ENCODE results near the gene NTN1. TPM values are rescaled to one million over a fixed set of nuclear protein-coding genes. Genes with fewer than 3 reads are reported as not detected.
A peak's percentile ranks its signal among the peaks of the same experiment; 100 is the strongest.

Gene NTN1
- total and polyA plus RNA-seq, 2 experiments from 2014 or later: 0.16 to 0.60 TPM

DNA sequence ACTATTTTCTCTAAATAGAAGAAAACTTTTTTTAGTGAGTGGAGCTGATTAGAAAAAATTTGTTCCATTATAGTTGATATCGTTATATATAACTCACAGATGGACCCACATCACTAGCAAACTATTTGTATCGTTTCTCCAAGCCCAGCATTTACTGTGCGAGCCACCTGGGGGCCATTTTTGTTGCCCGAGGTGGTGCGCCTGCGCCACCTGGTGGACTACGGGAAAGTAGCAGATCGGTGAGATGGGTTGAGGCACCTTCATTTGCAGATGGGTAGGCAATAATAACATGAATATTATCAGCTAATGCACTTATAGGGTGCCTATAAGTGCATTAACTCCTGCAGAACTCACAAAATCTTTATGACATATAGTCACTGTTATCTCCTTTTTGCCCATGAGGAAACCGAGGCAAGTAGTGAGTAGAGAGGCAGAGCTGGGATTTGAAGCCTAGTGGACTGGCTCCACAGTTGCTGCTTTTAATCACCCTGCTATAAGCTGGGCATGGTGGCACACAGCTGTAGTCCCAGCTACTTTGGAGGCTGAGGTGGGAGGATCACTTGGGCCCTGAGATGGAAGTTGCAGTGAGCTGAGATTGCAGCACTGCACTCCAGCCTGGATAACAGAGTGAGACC is 23.2 kb upstream of the NTN1 start:
- no peaks in the 10 kb centered on the region for H3K9me3 ChIP-seq (ENCODE audit: low read depth)
- no peak overlapping the region for H3K27ac ChIP-seq
- peak; percentile 62 to 68 for DNase-seq (ENCODE audit: low read depth in 1 of 2, low spot score in 1 of 2)
- H3K4me1 ChIP-seq (ENCODE audit: low read depth): no peaks in the 10 kb centered on the region
- H3K4me3 ChIP-seq: no peak overlapping the region
- no peaks in the 10 kb centered on the region for H3K36me3 ChIP-seq
- peaks cover 65% of the 10 kb centered on the region for H3K27me3 ChIP-seq
- TF ChIP-seq, protein P1, sequence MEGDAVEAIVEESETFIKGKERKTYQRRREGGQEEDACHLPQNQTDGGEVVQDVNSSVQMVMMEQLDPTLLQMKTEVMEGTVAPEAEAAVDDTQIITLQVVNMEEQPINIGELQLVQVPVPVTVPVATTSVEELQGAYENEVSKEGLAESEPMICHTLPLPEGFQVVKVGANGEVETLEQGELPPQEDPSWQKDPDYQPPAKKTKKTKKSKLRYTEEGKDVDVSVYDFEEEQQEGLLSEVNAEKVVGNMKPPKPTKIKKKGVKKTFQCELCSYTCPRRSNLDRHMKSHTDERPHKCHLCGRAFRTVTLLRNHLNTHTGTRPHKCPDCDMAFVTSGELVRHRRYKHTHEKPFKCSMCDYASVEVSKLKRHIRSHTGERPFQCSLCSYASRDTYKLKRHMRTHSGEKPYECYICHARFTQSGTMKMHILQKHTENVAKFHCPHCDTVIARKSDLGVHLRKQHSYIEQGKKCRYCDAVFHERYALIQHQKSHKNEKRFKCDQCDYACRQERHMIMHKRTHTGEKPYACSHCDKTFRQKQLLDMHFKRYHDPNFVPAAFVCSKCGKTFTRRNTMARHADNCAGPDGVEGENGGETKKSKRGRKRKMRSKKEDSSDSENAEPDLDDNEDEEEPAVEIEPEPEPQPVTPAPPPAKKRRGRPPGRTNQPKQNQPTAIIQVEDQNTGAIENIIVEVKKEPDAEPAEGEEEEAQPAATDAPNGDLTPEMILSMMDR (IDR thresholded peaks at IDR 0.05; ENCODE audit: low read depth, low read length): peak; percentile 98

DNA sequence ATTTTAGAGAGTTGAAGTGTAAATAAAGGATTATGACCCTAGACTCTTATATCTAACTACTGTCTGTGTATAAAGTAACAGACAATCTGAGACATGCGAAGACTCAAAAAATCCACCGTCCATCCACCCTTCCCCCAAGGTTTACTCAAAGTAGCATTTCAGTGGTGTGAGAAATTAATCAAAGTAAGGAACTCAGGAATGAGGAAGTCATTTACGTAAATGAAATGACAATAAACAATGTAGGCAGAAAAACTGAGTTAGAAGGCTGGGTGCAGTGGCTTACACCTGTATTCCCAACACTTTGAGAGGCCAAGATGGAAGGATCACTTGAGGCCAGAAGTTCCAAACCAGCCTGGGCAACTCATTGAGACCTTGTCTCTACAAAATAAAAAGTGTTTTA is 19.8 kb upstream of the NTN1 start:
- H3K27me3 ChIP-seq: peaks cover 89% of the 10 kb centered on the region
- no peak overlapping the region for H3K27ac ChIP-seq
- TF ChIP-seq, protein P1 (IDR thresholded peaks at IDR 0.05; ENCODE audit: low read depth, low read length): no peak
- H3K4me3 ChIP-seq: no peak overlapping the region
- H3K9me3 ChIP-seq (ENCODE audit: low read depth): no peaks in the 10 kb centered on the region
- no peaks in the 10 kb centered on the region for H3K36me3 ChIP-seq
- no peak for DNase-seq (ENCODE audit: low read depth in 1 of 2, low spot score in 1 of 2)
- H3K4me1 ChIP-seq (ENCODE audit: low read depth): no peaks in the 10 kb centered on the region

DNA sequence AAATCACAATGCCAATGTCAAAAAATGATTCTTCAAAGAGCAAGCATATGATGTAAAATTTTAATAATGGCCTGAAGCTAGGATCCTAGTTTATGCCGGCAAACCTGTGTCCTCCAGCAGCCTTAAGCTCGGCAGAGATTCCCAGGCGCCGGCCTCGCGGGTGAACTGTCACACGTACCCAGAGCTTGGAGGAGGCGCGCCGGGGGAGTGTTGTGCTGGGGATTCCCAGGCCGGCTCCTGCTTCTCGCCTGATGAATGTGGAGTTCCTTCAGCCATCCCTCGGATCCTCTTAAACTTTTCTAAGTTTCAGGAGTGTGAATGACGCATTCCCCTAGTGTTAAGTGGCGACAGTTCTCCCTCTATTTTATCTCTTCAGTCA is 19.1 kb upstream of the NTN1 start:
- Histone ChIP-seq H3K4me1 (ENCODE audit: low read depth) (no peaks in the 10 kb centered on the region), H3K27me3 (peaks cover 90% of the 10 kb centered on the region), H3K9me3 (ENCODE audit: low read depth) (no peaks in the 10 kb centered on the region), H3K36me3 (no peaks in the 10 kb centered on the region), H3K27ac (no peak overlapping the region), H3K4me3 (no peak overlapping the region)
- no peak for DNase-seq (ENCODE audit: low read depth in 1 of 2, low spot score in 1 of 2)
- TF ChIP-seq, protein P1 (IDR thresholded peaks at IDR 0.05; ENCODE audit: low read depth, low read length): no peak

DNA sequence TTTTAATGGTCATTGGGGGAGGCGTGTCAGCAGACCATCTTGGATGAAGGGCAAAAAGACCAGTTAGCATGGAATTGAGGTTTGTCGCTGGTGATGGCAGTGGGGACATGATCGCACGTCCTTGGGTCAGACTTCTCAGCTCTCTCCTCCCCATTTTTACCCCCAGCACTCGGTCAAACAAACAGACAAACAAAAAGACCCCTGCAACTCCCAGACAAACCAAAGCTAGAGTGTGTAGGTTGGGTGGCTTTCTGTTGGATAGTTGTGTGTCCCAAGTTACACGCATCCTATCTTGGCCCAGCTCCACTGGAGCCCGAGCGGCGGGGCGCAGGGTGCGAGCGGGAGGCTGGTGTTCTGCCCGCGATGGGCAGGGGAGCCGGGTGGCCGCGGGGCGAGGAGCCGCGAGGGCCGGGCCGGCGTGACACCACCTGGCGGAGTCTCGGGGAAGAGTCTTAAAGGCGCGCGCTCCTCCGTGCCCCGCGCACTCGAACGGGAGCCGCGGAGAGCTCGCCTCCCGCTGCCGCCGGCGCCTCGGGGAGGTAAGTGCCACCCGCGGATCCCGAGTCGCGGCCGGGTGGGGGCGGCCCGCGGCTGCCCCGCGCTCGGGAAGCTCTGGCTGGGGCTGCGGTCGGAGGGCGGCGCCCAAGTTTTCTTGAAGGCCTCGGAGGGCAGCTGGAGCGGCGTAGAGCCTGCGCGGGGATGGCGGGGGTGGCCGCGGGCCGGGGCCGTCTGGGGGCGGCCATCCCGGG is 18.5 kb upstream of the NTN1 start:
- TF ChIP-seq, protein P1 (IDR thresholded peaks at IDR 0.05; ENCODE audit: low read depth, low read length): peak; percentile 18
- Histone ChIP-seq H3K9me3 (ENCODE audit: low read depth) (no peaks in the 10 kb centered on the region), H3K27me3 (peaks cover 96% of the 10 kb centered on the region), H3K4me1 (ENCODE audit: low read depth) (no peaks in the 10 kb centered on the region), H3K27ac (no peak overlapping the region), H3K36me3 (no peaks in the 10 kb centered on the region), H3K4me3 (peak overlapping the region; percentile 28)
- DNase-seq (ENCODE audit: low read depth in 1 of 2, low spot score in 1 of 2): peak; percentile 18 to 37

DNA sequence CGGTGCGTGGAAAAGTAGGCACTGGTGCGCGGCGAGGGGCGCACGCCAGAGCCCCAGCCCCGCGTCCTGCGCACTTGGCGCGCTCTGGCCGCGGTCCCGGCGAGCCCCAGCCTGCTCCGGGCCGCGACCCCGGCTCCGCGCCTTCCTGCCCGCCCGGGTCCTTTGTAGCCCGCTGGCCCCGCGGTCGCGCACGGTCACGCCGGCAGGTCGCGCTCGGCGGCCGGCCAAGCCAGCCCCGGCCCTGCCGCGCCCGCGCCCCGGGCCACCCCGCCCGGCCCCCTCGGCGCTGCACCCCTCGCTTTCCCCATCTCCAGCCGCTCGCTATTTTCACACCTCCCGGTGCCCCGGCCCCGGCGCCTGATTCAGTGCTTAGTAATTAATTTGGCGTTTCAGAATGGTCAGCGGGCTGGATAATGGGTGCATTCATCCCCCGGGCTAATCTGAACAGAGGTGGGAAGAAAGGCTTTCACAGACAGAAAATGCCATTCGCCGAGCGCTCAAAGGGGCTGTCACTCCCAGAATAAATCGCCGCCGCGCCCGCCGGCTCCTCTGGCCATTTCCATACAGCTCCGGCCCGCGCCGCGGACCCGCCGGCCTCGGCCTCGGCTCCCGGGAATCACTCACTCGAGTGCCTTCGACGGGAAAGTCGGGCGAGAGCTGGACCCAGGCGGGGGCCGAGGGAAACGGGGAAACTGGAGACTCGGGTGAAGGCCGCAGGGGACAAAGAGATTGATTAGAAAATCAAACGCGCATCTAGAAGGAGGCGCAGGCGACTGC is 17.8 kb upstream of the NTN1 start:
- no peaks in the 10 kb centered on the region for H3K9me3 ChIP-seq (ENCODE audit: low read depth)
- no peak overlapping the region for H3K27ac ChIP-seq
- H3K36me3 ChIP-seq: no peaks in the 10 kb centered on the region
- TF ChIP-seq, protein P1 (IDR thresholded peaks at IDR 0.05; ENCODE audit: low read depth, low read length): no peak
- H3K27me3 ChIP-seq: peaks cover 100% of the 10 kb centered on the region
- no peaks in the 10 kb centered on the region for H3K4me1 ChIP-seq (ENCODE audit: low read depth)
- no peak for DNase-seq (ENCODE audit: low read depth in 1 of 2, low spot score in 1 of 2)
- peak overlapping the region; percentile 28 for H3K4me3 ChIP-seq

Data from cardiac muscle cell (in vitro differentiated cells and primary cell).